Measurements from ENCODE around the gene ADGRF4. TPM values are rescaled to one million over a fixed set of nuclear protein-coding genes. Genes with fewer than 3 reads are reported as not detected.
A peak's percentile ranks its signal among the peaks of the same experiment; 100 is the strongest.

Gene ADGRF4
- total RNA-seq, 6 experiments from 2014 or later: not detected

GRCh38 chr6:47686411-47686810, 12.0 kb upstream of the ADGRF4 start:
- H3K4me3 Mint-ChIP-seq: no peak overlapping the region

GRCh38 chr6:47687432-47687831, 10.9 kb upstream of the ADGRF4 start:
- Mint-ChIP-seq H3K27me3 (ENCODE audit: insufficient read depth) (no peaks in the 10 kb centered on the region), H3K27ac (no peak overlapping the region), H3K4me3 (no peak overlapping the region), H3K9me3 (peaks cover under 1% of the 10 kb centered on the region; the same call in 1 of the 2 replicates), H3K4me1 (ENCODE audit: low read depth) (no peaks in the 10 kb centered on the region), H3K36me3 (ENCODE audit: low read depth) (no peaks in the 10 kb centered on the region)
- no peak for TF ChIP-seq CTCF (IDR thresholded peaks at IDR 0.05)
- no peak for DNase-seq

More at GRCh38 chr6:47686411-47686810, 12.0 kb upstream of the ADGRF4 start:
- TF ChIP-seq CTCF (IDR thresholded peaks at IDR 0.05): no peak
- Mint-ChIP-seq H3K9me3 (no peaks in the 10 kb centered on the region), H3K27me3 (ENCODE audit: insufficient read depth) (no peaks in the 10 kb centered on the region), H3K36me3 (ENCODE audit: low read depth) (no peaks in the 10 kb centered on the region), H3K27ac (no peak overlapping the region), H3K4me1 (ENCODE audit: low read depth) (no peaks in the 10 kb centered on the region)
- no peak for DNase-seq

- Mint-ChIP-seq H3K9me3 (peaks cover 3% of the 10 kb centered on the region; the same call in 1 of the 2 replicates), H3K4me1 (ENCODE audit: low read depth) (no peaks in the 10 kb centered on the region), H3K36me3 (ENCODE audit: low read depth) (no peaks in the 10 kb centered on the region), H3K27me3 (ENCODE audit: insufficient read depth) (no peaks in the 10 kb centered on the region; the same call in 1 of the 2 replicates), H3K4me3 (no peak overlapping the region), H3K27ac (no peak overlapping the region)
- no peak for TF ChIP-seq CTCF (IDR thresholded peaks at IDR 0.05)
- no peak for DNase-seq
Measured at GRCh38 chr6:47690214-47690613, 8.2 kb upstream of the ADGRF4 start.

- H3K27me3 Mint-ChIP-seq (ENCODE audit: insufficient read depth): no peaks in the 10 kb centered on the region; the same call in 1 of the 2 replicates
- no peak for TF ChIP-seq CTCF (IDR thresholded peaks at IDR 0.05)
- no peaks in the 10 kb centered on the region for H3K36me3 Mint-ChIP-seq (ENCODE audit: low read depth)
- no peaks in the 10 kb centered on the region for H3K4me1 Mint-ChIP-seq (ENCODE audit: low read depth)
- no peak overlapping the region for H3K4me3 Mint-ChIP-seq
- H3K27ac Mint-ChIP-seq: no peak overlapping the region
- no peak for DNase-seq
- H3K9me3 Mint-ChIP-seq: peaks cover 3% of the 10 kb centered on the region; the same call in 1 of the 2 replicates
Measured at GRCh38 chr6:47690791-47691190, 7.6 kb upstream of the ADGRF4 start.

GRCh38 chr6:47697925-47698324, 455 bp upstream of the ADGRF4 start:
- Mint-ChIP-seq H3K27me3 (ENCODE audit: insufficient read depth) (no peaks in the 10 kb centered on the region; the same call in 1 of the 2 replicates), H3K4me3 (no peak overlapping the region), H3K4me1 (ENCODE audit: low read depth) (peaks cover 17% of the 10 kb centered on the region; the same call in 1 of the 2 replicates), H3K27ac (no peak overlapping the region), H3K36me3 (ENCODE audit: low read depth) (no peaks in the 10 kb centered on the region), H3K9me3 (no peaks in the 10 kb centered on the region)
- DNase-seq: no peak
- TF ChIP-seq CTCF (IDR thresholded peaks at IDR 0.05): no peak

GRCh38 chr6:47700053-47700452, 1.7 kb downstream of the ADGRF4 start:
- Mint-ChIP-seq H3K27me3 (ENCODE audit: insufficient read depth) (no peaks in the 10 kb centered on the region), H3K36me3 (ENCODE audit: low read depth) (no peaks in the 10 kb centered on the region), H3K4me1 (ENCODE audit: low read depth) (peaks cover 17% of the 10 kb centered on the region; the same call in 1 of the 2 replicates), H3K4me3 (no peak overlapping the region), H3K27ac (no peak overlapping the region), H3K9me3 (no peaks in the 10 kb centered on the region)
- no peak for TF ChIP-seq CTCF (IDR thresholded peaks at IDR 0.05)
- DNase-seq: peak; percentile 8
